H9 (cell line): ENCODE results near the gene C8G. TPM values are rescaled to one million over a fixed set of nuclear protein-coding genes. Genes with fewer than 3 reads are reported as not detected.

ENCODE experiments used
- DNase-seq: peaks from one replicate; pipeline ENCODE4 v3.0.0-alpha.2; 2017
- H2AFZ ChIP-seq: one replicate; pipeline ENCODE4 v1.6.1; 2013; ENCODE audit warnings: mild to moderate bottlenecking, low read length, control low read depth, moderate library complexity
- H2AK5ac ChIP-seq: 2 replicates; pipeline ENCODE4 v1.6.1; 2013; ENCODE audit warnings: low read length, control low read depth, mixed read lengths; ENCODE audit not compliant: insufficient read length
- H2BK120ac ChIP-seq: one replicate; pipeline ENCODE4 v1.6.1; 2013; ENCODE audit warnings: low read depth, mild to moderate bottlenecking, low read length, control low read depth, inconsistent platforms; ENCODE audit not compliant: poor library complexity, severe bottlenecking
- H2BK12ac ChIP-seq: 2 replicates; pipeline ENCODE4 v1.6.1; 2013; ENCODE audit warnings: low read length, control low read depth, mixed read lengths, low read depth; ENCODE audit not compliant: insufficient read length
- H2BK15ac ChIP-seq: 2 replicates; pipeline ENCODE4 v1.6.1; 2013; ENCODE audit warnings: low read depth, low read length, control low read depth
- H2BK20ac ChIP-seq: one replicate; pipeline ENCODE4 v1.6.1; 2013; ENCODE audit warnings: low read depth, mild to moderate bottlenecking, low read length, control low read depth, inconsistent platforms; ENCODE audit not compliant: poor library complexity, severe bottlenecking
- H2BK5ac ChIP-seq: 2 replicates; pipeline ENCODE4 v1.6.1; 2013; ENCODE audit warnings: low read length, control low read depth, mixed read lengths; ENCODE audit not compliant: insufficient read length
- H3K14ac ChIP-seq: 2 replicates; pipeline ENCODE4 v1.6.1; 2013; ENCODE audit warnings: low read length, control low read depth; ENCODE audit not compliant: insufficient read depth
- H3K18ac ChIP-seq: 2 replicates; pipeline ENCODE4 v1.6.1; 2013; ENCODE audit warnings: low read depth, mild to moderate bottlenecking, mixed read lengths, low read length, control low read depth; ENCODE audit not compliant: insufficient read length
- H3K23ac ChIP-seq: 2 replicates; pipeline ENCODE4 v1.6.1; 2013; ENCODE audit warnings: low read length, control low read depth, mixed read lengths, low read depth; ENCODE audit not compliant: insufficient read length
- H3K23me2 ChIP-seq: 2 replicates; pipeline ENCODE4 v1.6.1; 2013; ENCODE audit warnings: low read depth, mild to moderate bottlenecking, mixed read lengths, low read length, control low read depth; ENCODE audit not compliant: insufficient read length, poor library complexity, severe bottlenecking
- H3K27ac ChIP-seq: 2 replicates; pipeline ENCODE4 v1.5.1; 2013; ENCODE audit warnings: low read length, control low read depth, mixed read lengths, low read depth; ENCODE audit not compliant: insufficient read length
- H3K27me3 ChIP-seq: 2 replicates; pipeline ENCODE4 v1.6.1; 2013; ENCODE audit warnings: low read length, control low read depth, inconsistent platforms; ENCODE audit not compliant: insufficient read depth
- H3K4ac ChIP-seq: 2 replicates; pipeline ENCODE4 v1.6.1; 2013; ENCODE audit warnings: low read depth, mild to moderate bottlenecking, control low read depth, inconsistent platforms, low read length, moderate library complexity
- H3K4me1 ChIP-seq: 2 replicates; pipeline ENCODE4 v1.6.1; 2013; ENCODE audit warnings: low read length, control low read depth, inconsistent platforms; ENCODE audit not compliant: insufficient read depth
- H3K4me2 ChIP-seq: 2 replicates; pipeline ENCODE4 v1.6.1; 2013; ENCODE audit warnings: low read length, control low read depth, mixed read lengths; ENCODE audit not compliant: insufficient read length, insufficient read depth
- H3K56ac ChIP-seq: 2 replicates; pipeline ENCODE4 v1.6.1; 2013; ENCODE audit warnings: low read depth, mild to moderate bottlenecking, mixed read lengths, low read length, control low read depth; ENCODE audit not compliant: insufficient read length
- H3K79me1 ChIP-seq: 2 replicates; pipeline ENCODE4 v1.6.1; 2013; ENCODE audit warnings: low read depth, mild to moderate bottlenecking, moderate library complexity, low read length, control low read depth, inconsistent platforms; ENCODE audit not compliant: insufficient read depth, poor library complexity, severe bottlenecking
- H3K79me2 ChIP-seq: 2 replicates; pipeline ENCODE4 v1.6.1; 2013; ENCODE audit warnings: low read length, control low read depth, inconsistent platforms; ENCODE audit not compliant: insufficient read depth
- H3K9ac ChIP-seq: 2 replicates; pipeline ENCODE4 v1.6.1; 2013; ENCODE audit warnings: low read length, control low read depth, mixed read lengths; ENCODE audit not compliant: insufficient read length; ENCODE audit errors: extremely low read depth
- H3K9me3 ChIP-seq: one replicate; pipeline ENCODE4 v1.6.1; 2013; ENCODE audit warnings: low read depth, low read length, inconsistent platforms; ENCODE audit not compliant: control insufficient read depth
- H3T11ph ChIP-seq: one replicate; pipeline ENCODE4 v1.6.1; 2013; ENCODE audit warnings: mild to moderate bottlenecking, low read length, control low read depth, inconsistent platforms
- H4K20me1 ChIP-seq: one replicate; pipeline ENCODE4 v1.6.1; 2013; ENCODE audit not compliant: control insufficient read depth, insufficient read length, insufficient read depth
- H4K5ac ChIP-seq: 2 replicates; pipeline ENCODE4 v1.6.1; 2013; ENCODE audit warnings: low read depth, mild to moderate bottlenecking, mixed read lengths, low read length, control low read depth; ENCODE audit not compliant: insufficient read length
- H4K8ac ChIP-seq: replicated peaks from 2 replicates; pipeline ENCODE4 v1.6.1; 2013; ENCODE audit warnings: low read length, control low read depth, mixed read lengths, low read depth; ENCODE audit not compliant: insufficient read length
- H4K91ac ChIP-seq: 2 replicates; pipeline ENCODE4 v1.6.1; 2013; ENCODE audit warnings: low read depth, mild to moderate bottlenecking, moderate library complexity, mixed read lengths, low read length, control low read depth; ENCODE audit not compliant: insufficient read length
- H3K27ac Mint-ChIP-seq, 3 experiments: 2 replicates in 2 of 3; 3 replicates in 1 of 3; pipeline ENCODE4 v1.8.0; 2020 to 2021; ENCODE audit warnings: mixed read lengths in 3 of 3, mild to moderate bottlenecking in 1 of 3, moderate library complexity in 1 of 3
- H3K27me3 Mint-ChIP-seq: 2 replicates; pipeline ENCODE4 v1.8.0; 2021; ENCODE audit warnings: low read depth, mild to moderate bottlenecking, moderate library complexity, mixed read lengths
- H3K36me3 Mint-ChIP-seq, 3 experiments: 2 replicates in 2 of 3; 3 replicates in 1 of 3; pipeline ENCODE4 v1.8.0; 2020 to 2021; ENCODE audit warnings: low read depth in 3 of 3, mixed read lengths in 3 of 3; ENCODE audit not compliant: insufficient read depth in 1 of 3
- H3K4me1 Mint-ChIP-seq, 2 experiments: 2 replicates each; pipeline ENCODE4 v1.8.0; 2020; ENCODE audit warnings: mixed read lengths in 2 of 2
- H3K4me3 Mint-ChIP-seq, 2 experiments: 2 replicates in 1 of 2; 3 replicates in 1 of 2; pipeline ENCODE4 v1.8.0; 2020 to 2021; ENCODE audit warnings: mild to moderate bottlenecking in 2 of 2, mixed read lengths in 2 of 2, moderate library complexity in 1 of 2
- H3K9me3 Mint-ChIP-seq, 2 experiments: 2 replicates in 1 of 2; 3 replicates in 1 of 2; pipeline ENCODE4 v1.8.0; 2020; ENCODE audit warnings: mild to moderate bottlenecking in 2 of 2, mixed read lengths in 2 of 2, moderate library complexity in 1 of 2
- WGBS: extraction: QIAGEN DNeasy Blood & Tissue Kit; methylation state at CpG from one replicate; pipeline ENCODE4 v1.1.7; 2013; ENCODE audit warnings: missing lambda C conversion rate, low lambda C conversion rate, mixed read lengths; ENCODE audit not compliant: insufficient read length; ENCODE audit errors: extremely low coverage; 5-methylcytosine and 5-hydroxymethylcytosine counted together
- total RNA-seq: library from RNA; stranded (reverse); gene quantifications from 2 replicates; pipeline ENCODE4 v1.2.1, GENCODE V29; 2021
- TF ChIP-seq, protein P1 (sequence below): fragments of 200-600 bp; sonication (generic); conservative IDR thresholded peaks from 3 replicates; pipeline ENCODE4 v1.8.0; 2021; ENCODE audit warnings: antibody characterized with exemption, mild to moderate bottlenecking

Gene C8G
- total RNA-seq, 1 experiment from 2014 or later = 0.96 TPM

DNA sequence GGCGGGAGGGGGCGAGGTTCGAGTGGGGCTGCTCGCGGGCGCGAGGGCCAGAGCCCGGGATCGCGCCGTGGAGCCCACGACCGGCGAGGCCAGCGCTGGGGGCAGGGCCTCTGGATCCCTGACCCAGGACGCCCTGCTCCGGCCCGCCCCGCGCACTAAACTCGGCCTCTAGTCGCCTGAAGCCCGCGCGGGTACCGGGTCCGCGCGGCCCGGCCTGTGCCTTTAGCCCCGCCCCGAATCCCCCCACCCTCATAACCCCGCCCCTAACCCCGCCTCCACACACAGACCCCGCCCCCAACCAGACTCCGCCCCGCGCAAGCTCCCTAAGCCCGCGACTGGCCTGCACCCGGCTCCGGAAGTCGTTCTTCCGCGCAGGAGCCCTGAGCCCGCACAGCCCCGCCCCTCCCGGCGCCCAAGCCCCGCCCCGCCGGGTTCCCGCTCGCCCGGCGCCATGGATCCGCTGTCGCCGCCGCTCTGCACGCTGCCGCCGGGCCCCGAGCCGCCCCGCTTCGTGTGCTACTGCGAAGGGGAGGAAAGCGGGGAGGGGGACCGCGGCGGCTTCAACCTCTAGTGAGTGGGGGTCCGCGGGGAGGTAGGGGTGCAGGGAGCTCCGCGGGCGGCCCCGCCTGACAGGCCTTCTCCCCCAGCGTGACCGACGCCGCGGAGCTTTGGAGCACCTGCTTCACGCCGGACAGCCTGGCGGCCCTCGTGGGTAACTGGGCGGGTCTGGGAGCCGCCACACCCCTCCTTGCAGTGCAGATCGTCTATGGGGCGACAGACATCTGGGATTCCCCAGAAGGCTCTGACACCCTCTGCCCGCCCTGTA, 47.2 kb downstream of the C8G start, which contains the start of gene PAXX:
TSS of gene PAXX (plus strand) at position 430 of the 826 bp plus-strand sequence. CDS start at position 452, 22 bp downstream.
- H4K91ac ChIP-seq = no peak within 1 kb of the TSS
- H3K27me3 Mint-ChIP-seq = peaks cover 26% of the 10 kb centered on the region
- peaks cover 2 to 8% (median 2%) of the 10 kb centered on the region in 3 experiments; a peak in 5 of 7 replicates for H3K36me3 Mint-ChIP-seq
- H2AK5ac ChIP-seq = no peak within 1 kb of the TSS
- H3K4ac ChIP-seq = no peak within 1 kb of the TSS
- no peak within 1 kb of the TSS for H3K18ac ChIP-seq
- no peak within 1 kb of the TSS for H2BK120ac ChIP-seq
- peaks cover 6% of the 10 kb centered on the region for H3K23me2 ChIP-seq
- TF ChIP-seq, protein P1, sequence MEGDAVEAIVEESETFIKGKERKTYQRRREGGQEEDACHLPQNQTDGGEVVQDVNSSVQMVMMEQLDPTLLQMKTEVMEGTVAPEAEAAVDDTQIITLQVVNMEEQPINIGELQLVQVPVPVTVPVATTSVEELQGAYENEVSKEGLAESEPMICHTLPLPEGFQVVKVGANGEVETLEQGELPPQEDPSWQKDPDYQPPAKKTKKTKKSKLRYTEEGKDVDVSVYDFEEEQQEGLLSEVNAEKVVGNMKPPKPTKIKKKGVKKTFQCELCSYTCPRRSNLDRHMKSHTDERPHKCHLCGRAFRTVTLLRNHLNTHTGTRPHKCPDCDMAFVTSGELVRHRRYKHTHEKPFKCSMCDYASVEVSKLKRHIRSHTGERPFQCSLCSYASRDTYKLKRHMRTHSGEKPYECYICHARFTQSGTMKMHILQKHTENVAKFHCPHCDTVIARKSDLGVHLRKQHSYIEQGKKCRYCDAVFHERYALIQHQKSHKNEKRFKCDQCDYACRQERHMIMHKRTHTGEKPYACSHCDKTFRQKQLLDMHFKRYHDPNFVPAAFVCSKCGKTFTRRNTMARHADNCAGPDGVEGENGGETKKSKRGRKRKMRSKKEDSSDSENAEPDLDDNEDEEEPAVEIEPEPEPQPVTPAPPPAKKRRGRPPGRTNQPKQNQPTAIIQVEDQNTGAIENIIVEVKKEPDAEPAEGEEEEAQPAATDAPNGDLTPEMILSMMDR = no peak
- H4K5ac ChIP-seq = no peak within 1 kb of the TSS
- H2BK5ac ChIP-seq = no peak within 1 kb of the TSS
- H3K23ac ChIP-seq = no peak within 1 kb of the TSS
- H3K27me3 ChIP-seq = no peaks in the 10 kb centered on the region
- DNase-seq = peak; percentile 93
- no peak within 1 kb of the TSS for H2BK20ac ChIP-seq
- H4K20me1 ChIP-seq = no peaks in the 10 kb centered on the region
- peak within 1 kb of the TSS; percentile 66 for H3K4me2 ChIP-seq
- no peak within 1 kb of the TSS for H2BK15ac ChIP-seq
- H3K4me1 Mint-ChIP-seq = peaks cover 6 to 7% of the 10 kb centered on the region in 2 experiments
- H3K4me3 Mint-ChIP-seq = peak within 1 kb of the TSS; percentile 81 to 89
- no peak within 1 kb of the TSS for H2AFZ ChIP-seq
- no peak within 1 kb of the TSS for H3K56ac ChIP-seq
- peaks cover 9 to 10% of the 10 kb centered on the region in 2 experiments; a peak in 3 of 5 replicates for H3K9me3 Mint-ChIP-seq
- H3K27ac ChIP-seq = no peak within 1 kb of the TSS
- peak within 1 kb of the TSS; percentile 40 for H3K9ac ChIP-seq
- no peaks in the 10 kb centered on the region for H3K79me1 ChIP-seq
- no peak within 1 kb of the TSS for H2BK12ac ChIP-seq
- H3K27ac Mint-ChIP-seq = no peak within 1 kb of the TSS
- H4K8ac ChIP-seq = no peak within 1 kb of the TSS
- H3K9me3 ChIP-seq = no peaks in the 10 kb centered on the region
- no peaks in the 10 kb centered on the region for H3K79me2 ChIP-seq
- H3T11ph ChIP-seq = no peak within 1 kb of the TSS
- 0 out of 2 replicates have a peak within 1 kb of the TSS, but pooled peaks have one; percentile 29 for H3K14ac ChIP-seq
- WGBS = no CpG with 5 or more reads among the region's 92 CpGs
- H3K4me1 ChIP-seq = no peaks in the 10 kb centered on the region
